ENCODE results near the gene RAP1B. TPM values are rescaled to one million over a fixed set of nuclear protein-coding genes. Genes with fewer than 3 reads are reported as not detected.

The RAP1B gene
- total RNA-seq, 8 experiments from 2014 or later: 58.6 to 203 (median 99.0) TPM

GRCh38 chr12:68612697-68613096 lies 2.0 kb downstream of the RAP1B start:
- H3K27ac ChIP-seq: no peak overlapping the region
- in situ Hi-C loops (cut with MboI; ENCODE audit: low pct_unique_long_range_greater_than_20kb in 2 of 9, low sequenced_read_pairs in 9 of 9, unreplicated experiment in 9 of 9): loop anchor here in 2 of 9 experiments (25.0 kb wide), 1 partner anchor 250 kb away; no protein-coding TSS in a partner anchor
- ATAC-seq (replicated peaks in 6 of 8): no peak

GRCh38 chr12:68613209-68613904 lies 2.7 kb downstream of the RAP1B start:
- 85 to 100% (median 94%) methylated on average over 1 to 17 of the region's 18 CpGs for whole genome bisulfite sequencing, 10 experiments
- Histone ChIP-seq H3K4me3 (no peak overlapping the region), H3K27ac (no peak overlapping the region), H3K4me1 (replicated peaks in 1 of 2) (peaks cover 7 to 23% of the 10 kb centered on the region in 2 donors)
- no peak for ATAC-seq (replicated peaks in 6 of 8)
- in situ Hi-C loops (cut with MboI; ENCODE audit: low pct_unique_long_range_greater_than_20kb in 2 of 9, low sequenced_read_pairs in 9 of 9, unreplicated experiment in 9 of 9): loop anchor here in 2 of 9 experiments (25.0 kb wide), 1 partner anchor 251 kb away; no protein-coding TSS in a partner anchor

More at GRCh38 chr12:68612697-68613096, 2.0 kb downstream of the RAP1B start:
- Histone ChIP-seq H3K4me1 (replicated peaks in 1 of 2) (peaks cover 7 to 23% of the 10 kb centered on the region in 2 donors), H3K4me3 (peak overlapping the region in 4 of 5 donors; percentile 73 to 100 (median 96))
- 5 to 100% (median 80%) methylated on average over 2 to 6 of the region's 6 CpGs for WGBS, 10 experiments

- peaks cover 7 to 23% of the 10 kb centered on the region in 2 donors for H3K4me1 ChIP-seq (replicated peaks in 1 of 2)
- WGBS, 10 experiments: 35 to 96% (median 80%) methylated on average over 1 to 5 of the region's 5 CpGs; no CpG with 5 or more reads in 1 of the 10 experiments
- in situ Hi-C loops (cut with MboI; ENCODE audit: low pct_unique_long_range_greater_than_20kb in 2 of 9, low sequenced_read_pairs in 9 of 9, unreplicated experiment in 9 of 9): loop anchor here in 2 of 9 experiments (25.0 kb wide), 1 partner anchor 252 kb away; no protein-coding TSS in a partner anchor
- ATAC-seq (replicated peaks in 6 of 8): no peak
- no peak overlapping the region for H3K4me3 ChIP-seq
- H3K27ac ChIP-seq: no peak overlapping the region
These were observed 3.5 kb downstream of the RAP1B start for GRCh38 chr12:68614105-68614679.

- in situ Hi-C loops (cut with MboI; ENCODE audit: low pct_unique_long_range_greater_than_20kb in 2 of 9, low sequenced_read_pairs in 9 of 9, unreplicated experiment in 9 of 9): loop anchor here in 2 of 9 experiments (25.0 kb wide), 1 partner anchor 252 kb away; no protein-coding TSS in a partner anchor
- H3K27ac ChIP-seq: no peak overlapping the region
- H3K4me1 ChIP-seq (replicated peaks in 1 of 2): peaks cover 7 to 23% of the 10 kb centered on the region in 2 donors
- no peak for ATAC-seq (replicated peaks in 6 of 8)
- H3K4me3 ChIP-seq: no peak overlapping the region
- WGBS, 10 experiments: 16 to 100% (median 80%) methylated on average over 1 to 2 of the region's 2 CpGs; no CpG with 5 or more reads in 1 of the 10 experiments
These were observed 4.1 kb downstream of the RAP1B start for GRCh38 chr12:68614769-68615168.

- in situ Hi-C loops (cut with MboI; ENCODE audit: low pct_unique_long_range_greater_than_20kb in 2 of 9, low sequenced_read_pairs in 9 of 9, unreplicated experiment in 9 of 9): loop anchor here in 2 of 9 experiments (25.0 kb wide), 1 partner anchor 255 kb away; no protein-coding TSS in a partner anchor
- peaks cover 7 to 19% of the 10 kb centered on the region in 2 donors for H3K4me1 ChIP-seq (replicated peaks in 1 of 2)
- no peak overlapping the region for H3K27ac ChIP-seq
- ATAC-seq (replicated peaks in 6 of 8): peak in 3 of 8 experiments; percentile 31 to 64 (median 57)
- 32 to 100% (median 93%) methylated on average over 1 to 4 of the region's 4 CpGs for WGBS, 10 experiments
- H3K4me3 ChIP-seq: no peak overlapping the region
These were observed 6.6 kb downstream of the RAP1B start for GRCh38 chr12:68617160-68617926.

GRCh38 chr12:68619541-68619940 lies 8.8 kb downstream of the RAP1B start:
- H3K27ac ChIP-seq: no peak overlapping the region
- in situ Hi-C loops (cut with MboI; ENCODE audit: low pct_unique_long_range_greater_than_20kb in 2 of 9, low sequenced_read_pairs in 9 of 9, unreplicated experiment in 9 of 9): loop anchor here in 2 of 9 experiments (25.0 kb wide), 1 partner anchor 257 kb away; no protein-coding TSS in a partner anchor

GRCh38 chr12:68620519-68621471 lies 10.1 kb downstream of the RAP1B start:
- 40 to 100% (median 76%) methylated on average over 1 to 10 of the region's 10 CpGs for WGBS, 10 experiments
- H3K4me3 ChIP-seq: no peak overlapping the region
- in situ Hi-C loops (cut with MboI; ENCODE audit: low pct_unique_long_range_greater_than_20kb in 2 of 9, low sequenced_read_pairs in 9 of 9, unreplicated experiment in 9 of 9): loop anchor here in 2 of 9 experiments (25.0 kb wide), 1 partner anchor 258 kb away; no protein-coding TSS in a partner anchor
- ATAC-seq (replicated peaks in 6 of 8): peak in 6 of 8 experiments; percentile 19 to 62 (median 42)
- no peak overlapping the region for H3K27ac ChIP-seq
- peaks cover 0 to 6% of the 10 kb centered on the region in 2 donors for H3K4me1 ChIP-seq (replicated peaks in 1 of 2)

More at GRCh38 chr12:68619541-68619940, 8.8 kb downstream of the RAP1B start:
- no peak overlapping the region for H3K4me3 ChIP-seq
- ATAC-seq (replicated peaks in 6 of 8): no peak
- peaks cover 3 to 7% of the 10 kb centered on the region in 2 donors for H3K4me1 ChIP-seq (replicated peaks in 1 of 2)

- Histone ChIP-seq H3K4me3 (no peak overlapping the region), H3K27ac (no peak overlapping the region), H3K4me1 (replicated peaks in 1 of 2) (peaks cover 0 to 6% of the 10 kb centered on the region in 2 donors)
- peak in 5 of 8 experiments; percentile 15 to 63 (median 46) for ATAC-seq (replicated peaks in 6 of 8)
- in situ Hi-C loops (cut with MboI; ENCODE audit: low pct_unique_long_range_greater_than_20kb in 2 of 9, low sequenced_read_pairs in 9 of 9, unreplicated experiment in 9 of 9): loop anchor here in 2 of 9 experiments (25.0 kb wide), 1 partner anchor 259 kb away; no protein-coding TSS in a partner anchor
These were observed 10.9 kb downstream of the RAP1B start for GRCh38 chr12:68621472-68622081.

GRCh38 chr12:68622250-68622649 lies 11.6 kb downstream of the RAP1B start:
- ATAC-seq (replicated peaks in 6 of 8): peak in 2 of 8 experiments; percentile 16 to 26

GRCh38 chr12:68623059-68623458 lies 12.4 kb downstream of the RAP1B start:
- Histone ChIP-seq H3K27ac (no peak overlapping the region), H3K4me1 (replicated peaks in 1 of 2) (peaks cover 0 to 6% of the 10 kb centered on the region in 2 donors), H3K4me3 (no peak overlapping the region)
- in situ Hi-C loops (cut with MboI; ENCODE audit: low pct_unique_long_range_greater_than_20kb in 2 of 9, low sequenced_read_pairs in 9 of 9, unreplicated experiment in 9 of 9): loop anchor here in 2 of 9 experiments (25.0 kb wide), 1 partner anchor 261 kb away; no protein-coding TSS in a partner anchor
- ATAC-seq (replicated peaks in 6 of 8): no peak

More at GRCh38 chr12:68622250-68622649, 11.6 kb downstream of the RAP1B start:
- in situ Hi-C loops (cut with MboI; ENCODE audit: low pct_unique_long_range_greater_than_20kb in 2 of 9, low sequenced_read_pairs in 9 of 9, unreplicated experiment in 9 of 9): loop anchor here in 2 of 9 experiments (25.0 kb wide), 1 partner anchor 260 kb away; no protein-coding TSS in a partner anchor
- Histone ChIP-seq H3K4me1 (replicated peaks in 1 of 2) (peaks cover 0 to 6% of the 10 kb centered on the region in 2 donors), H3K4me3 (no peak overlapping the region), H3K27ac (no peak overlapping the region)
- 86 to 100% (median 88%) methylated on average over 1 of the region's 1 CpG; no CpG with 5 or more reads in 3 of the 10 experiments for WGBS, 10 experiments

- Histone ChIP-seq H3K27ac (no peak overlapping the region), H3K4me1 (replicated peaks in 1 of 2) (peaks cover 0 to 6% of the 10 kb centered on the region in 2 donors), H3K4me3 (no peak overlapping the region)
- 86 to 100% (median 100%) methylated on average over 1 of the region's 1 CpG; no CpG with 5 or more reads in 6 of the 10 experiments for whole genome bisulfite sequencing, 10 experiments
- in situ Hi-C loops (cut with MboI; ENCODE audit: low pct_unique_long_range_greater_than_20kb in 2 of 9, low sequenced_read_pairs in 9 of 9, unreplicated experiment in 9 of 9): loop anchor here in 2 of 9 experiments (25.0 kb wide), 1 partner anchor 262 kb away; no protein-coding TSS in a partner anchor
- no peak for ATAC-seq (replicated peaks in 6 of 8)
These were observed 13.3 kb downstream of the RAP1B start for GRCh38 chr12:68623984-68624383.
